H9 (cell line): Measurements from ENCODE around the gene SEPTIN5. TPM values are rescaled to one million over a fixed set of nuclear protein-coding genes. Genes with fewer than 3 reads are reported as not detected.

Experiments
- DNase-seq: peaks from one replicate; pipeline ENCODE4 v3.0.0-alpha.2; 2017
- H2AFZ ChIP-seq: one replicate; pipeline ENCODE4 v1.6.1; 2013; ENCODE audit warnings: mild to moderate bottlenecking, low read length, control low read depth, moderate library complexity
- H2AK5ac ChIP-seq: 2 replicates; pipeline ENCODE4 v1.6.1; 2013; ENCODE audit warnings: low read length, control low read depth, mixed read lengths; ENCODE audit not compliant: insufficient read length
- H2BK120ac ChIP-seq: one replicate; pipeline ENCODE4 v1.6.1; 2013; ENCODE audit warnings: low read depth, mild to moderate bottlenecking, low read length, control low read depth, inconsistent platforms; ENCODE audit not compliant: poor library complexity, severe bottlenecking
- H2BK12ac ChIP-seq: 2 replicates; pipeline ENCODE4 v1.6.1; 2013; ENCODE audit warnings: low read length, control low read depth, mixed read lengths, low read depth; ENCODE audit not compliant: insufficient read length
- H2BK15ac ChIP-seq: 2 replicates; pipeline ENCODE4 v1.6.1; 2013; ENCODE audit warnings: low read depth, low read length, control low read depth
- H2BK20ac ChIP-seq: one replicate; pipeline ENCODE4 v1.6.1; 2013; ENCODE audit warnings: low read depth, mild to moderate bottlenecking, low read length, control low read depth, inconsistent platforms; ENCODE audit not compliant: poor library complexity, severe bottlenecking
- H2BK5ac ChIP-seq: 2 replicates; pipeline ENCODE4 v1.6.1; 2013; ENCODE audit warnings: low read length, control low read depth, mixed read lengths; ENCODE audit not compliant: insufficient read length
- H3K14ac ChIP-seq: 2 replicates; pipeline ENCODE4 v1.6.1; 2013; ENCODE audit warnings: low read length, control low read depth; ENCODE audit not compliant: insufficient read depth
- H3K18ac ChIP-seq: 2 replicates; pipeline ENCODE4 v1.6.1; 2013; ENCODE audit warnings: low read depth, mild to moderate bottlenecking, mixed read lengths, low read length, control low read depth; ENCODE audit not compliant: insufficient read length
- H3K23ac ChIP-seq: 2 replicates; pipeline ENCODE4 v1.6.1; 2013; ENCODE audit warnings: low read length, control low read depth, mixed read lengths, low read depth; ENCODE audit not compliant: insufficient read length
- H3K23me2 ChIP-seq: 2 replicates; pipeline ENCODE4 v1.6.1; 2013; ENCODE audit warnings: low read depth, mild to moderate bottlenecking, mixed read lengths, low read length, control low read depth; ENCODE audit not compliant: insufficient read length, poor library complexity, severe bottlenecking
- H3K27ac ChIP-seq: 2 replicates; pipeline ENCODE4 v1.5.1; 2013; ENCODE audit warnings: low read length, control low read depth, mixed read lengths, low read depth; ENCODE audit not compliant: insufficient read length
- H3K27me3 ChIP-seq: 2 replicates; pipeline ENCODE4 v1.6.1; 2013; ENCODE audit warnings: low read length, control low read depth, inconsistent platforms; ENCODE audit not compliant: insufficient read depth
- H3K4ac ChIP-seq: 2 replicates; pipeline ENCODE4 v1.6.1; 2013; ENCODE audit warnings: low read depth, mild to moderate bottlenecking, control low read depth, inconsistent platforms, low read length, moderate library complexity
- H3K4me1 ChIP-seq: 2 replicates; pipeline ENCODE4 v1.6.1; 2013; ENCODE audit warnings: low read length, control low read depth, inconsistent platforms; ENCODE audit not compliant: insufficient read depth
- H3K4me2 ChIP-seq: 2 replicates; pipeline ENCODE4 v1.6.1; 2013; ENCODE audit warnings: low read length, control low read depth, mixed read lengths; ENCODE audit not compliant: insufficient read length, insufficient read depth
- H3K56ac ChIP-seq: 2 replicates; pipeline ENCODE4 v1.6.1; 2013; ENCODE audit warnings: low read depth, mild to moderate bottlenecking, mixed read lengths, low read length, control low read depth; ENCODE audit not compliant: insufficient read length
- H3K79me1 ChIP-seq: 2 replicates; pipeline ENCODE4 v1.6.1; 2013; ENCODE audit warnings: low read depth, mild to moderate bottlenecking, moderate library complexity, low read length, control low read depth, inconsistent platforms; ENCODE audit not compliant: insufficient read depth, poor library complexity, severe bottlenecking
- H3K79me2 ChIP-seq: 2 replicates; pipeline ENCODE4 v1.6.1; 2013; ENCODE audit warnings: low read length, control low read depth, inconsistent platforms; ENCODE audit not compliant: insufficient read depth
- H3K9ac ChIP-seq: 2 replicates; pipeline ENCODE4 v1.6.1; 2013; ENCODE audit warnings: low read length, control low read depth, mixed read lengths; ENCODE audit not compliant: insufficient read length; ENCODE audit errors: extremely low read depth
- H3K9me3 ChIP-seq: one replicate; pipeline ENCODE4 v1.6.1; 2013; ENCODE audit warnings: low read depth, low read length, inconsistent platforms; ENCODE audit not compliant: control insufficient read depth
- H3T11ph ChIP-seq: one replicate; pipeline ENCODE4 v1.6.1; 2013; ENCODE audit warnings: mild to moderate bottlenecking, low read length, control low read depth, inconsistent platforms
- H4K20me1 ChIP-seq: one replicate; pipeline ENCODE4 v1.6.1; 2013; ENCODE audit not compliant: control insufficient read depth, insufficient read length, insufficient read depth
- H4K5ac ChIP-seq: 2 replicates; pipeline ENCODE4 v1.6.1; 2013; ENCODE audit warnings: low read depth, mild to moderate bottlenecking, mixed read lengths, low read length, control low read depth; ENCODE audit not compliant: insufficient read length
- H4K8ac ChIP-seq: replicated peaks from 2 replicates; pipeline ENCODE4 v1.6.1; 2013; ENCODE audit warnings: low read length, control low read depth, mixed read lengths, low read depth; ENCODE audit not compliant: insufficient read length
- H4K91ac ChIP-seq: 2 replicates; pipeline ENCODE4 v1.6.1; 2013; ENCODE audit warnings: low read depth, mild to moderate bottlenecking, moderate library complexity, mixed read lengths, low read length, control low read depth; ENCODE audit not compliant: insufficient read length
- H3K27ac Mint-ChIP-seq, 3 experiments: 2 replicates in 2 of 3; 3 replicates in 1 of 3; pipeline ENCODE4 v1.8.0; 2020 to 2021; ENCODE audit warnings: mixed read lengths in 3 of 3, mild to moderate bottlenecking in 1 of 3, moderate library complexity in 1 of 3
- H3K27me3 Mint-ChIP-seq: 2 replicates; pipeline ENCODE4 v1.8.0; 2021; ENCODE audit warnings: low read depth, mild to moderate bottlenecking, moderate library complexity, mixed read lengths
- H3K36me3 Mint-ChIP-seq, 3 experiments: 2 replicates in 2 of 3; 3 replicates in 1 of 3; pipeline ENCODE4 v1.8.0; 2020 to 2021; ENCODE audit warnings: low read depth in 3 of 3, mixed read lengths in 3 of 3; ENCODE audit not compliant: insufficient read depth in 1 of 3
- H3K4me1 Mint-ChIP-seq, 2 experiments: 2 replicates each; pipeline ENCODE4 v1.8.0; 2020; ENCODE audit warnings: mixed read lengths in 2 of 2
- H3K4me3 Mint-ChIP-seq, 2 experiments: 2 replicates in 1 of 2; 3 replicates in 1 of 2; pipeline ENCODE4 v1.8.0; 2020 to 2021; ENCODE audit warnings: mild to moderate bottlenecking in 2 of 2, mixed read lengths in 2 of 2, moderate library complexity in 1 of 2
- H3K9me3 Mint-ChIP-seq, 2 experiments: 2 replicates in 1 of 2; 3 replicates in 1 of 2; pipeline ENCODE4 v1.8.0; 2020; ENCODE audit warnings: mild to moderate bottlenecking in 2 of 2, mixed read lengths in 2 of 2, moderate library complexity in 1 of 2
- CTCF ChIP-seq: fragments of 200-600 bp; sonication (generic); conservative IDR thresholded peaks from 3 replicates; pipeline ENCODE4 v1.8.0; 2021; ENCODE audit warnings: antibody characterized with exemption, mild to moderate bottlenecking
- WGBS: extraction: QIAGEN DNeasy Blood & Tissue Kit; methylation state at CpG from one replicate; pipeline ENCODE4 v1.1.7; 2013; ENCODE audit warnings: missing lambda C conversion rate, low lambda C conversion rate, mixed read lengths; ENCODE audit not compliant: insufficient read length; ENCODE audit errors: extremely low coverage; 5-methylcytosine and 5-hydroxymethylcytosine counted together
- total RNA-seq: library from RNA; stranded (reverse); gene quantifications from 2 replicates; pipeline ENCODE4 v1.2.1, GENCODE V29; 2021

SEPTIN5 gene
- total RNA-seq, 1 experiment from 2014 or later, result 17.8 TPM

- Histone ChIP-seq H3K23me2 (no peaks in the 10 kb centered on the region), H2BK12ac (no peak overlapping the region), H3K56ac (no peak overlapping the region), H3K14ac (peak overlapping the region; percentile 10; the same call in 1 of the 2 replicates), H2BK5ac (no peak overlapping the region), H2BK15ac (no peak overlapping the region), H3K4me1 (peaks cover 7% of the 10 kb centered on the region; the same call in 1 of the 2 replicates), H3K18ac (peak overlapping the region; percentile 53), H3K79me1 (no peaks in the 10 kb centered on the region), H2AFZ (no peak overlapping the region), H3K27ac (no peak overlapping the region), H2BK120ac (no peak overlapping the region), H3K23ac (no peak overlapping the region), H4K91ac (peak overlapping the region; percentile 34), H3K4ac (no peak overlapping the region), H4K20me1 (no peaks in the 10 kb centered on the region), H3K4me2 (no peak overlapping the region), H3K9ac (no peak overlapping the region), H2BK20ac (no peak overlapping the region), H3K27me3 (no peaks in the 10 kb centered on the region), H2AK5ac (no peak overlapping the region), H3K9me3 (no peaks in the 10 kb centered on the region), H3K79me2 (no peaks in the 10 kb centered on the region), H4K8ac (no peak overlapping the region), H3T11ph (no peak overlapping the region), H4K5ac (no peak overlapping the region)
- Mint-ChIP-seq H3K27me3 (peaks cover 44% of the 10 kb centered on the region), H3K27ac (0 out of 7 replicates have a peak overlapping the region, but pooled peaks of 2 of the 3 experiments have one; percentile 17 to 53), H3K9me3 (no peaks in the 10 kb centered on the region; a peak in 1 of 5 replicates), H3K36me3 (no peaks in the 10 kb centered on the region), H3K4me1 (peaks cover 28 to 37% of the 10 kb centered on the region in 2 experiments), H3K4me3 (no peak overlapping the region)
- DNase-seq, result peak; percentile 33
- no peak for TF ChIP-seq CTCF
- WGBS, result no CpG with 5 or more reads among the region's 15 CpGs
Measured at GRCh38 chr22:19704355-19705015, 9.8 kb upstream of the SEPTIN5 start.
